Measurements from ENCODE around the gene PKHD1.

The PKHD1 gene

GRCh38 chr6:51844336-51844735, 243.1 kb downstream of the PKHD1 start:
- peak; percentile 7 for DNase-seq

DNA sequence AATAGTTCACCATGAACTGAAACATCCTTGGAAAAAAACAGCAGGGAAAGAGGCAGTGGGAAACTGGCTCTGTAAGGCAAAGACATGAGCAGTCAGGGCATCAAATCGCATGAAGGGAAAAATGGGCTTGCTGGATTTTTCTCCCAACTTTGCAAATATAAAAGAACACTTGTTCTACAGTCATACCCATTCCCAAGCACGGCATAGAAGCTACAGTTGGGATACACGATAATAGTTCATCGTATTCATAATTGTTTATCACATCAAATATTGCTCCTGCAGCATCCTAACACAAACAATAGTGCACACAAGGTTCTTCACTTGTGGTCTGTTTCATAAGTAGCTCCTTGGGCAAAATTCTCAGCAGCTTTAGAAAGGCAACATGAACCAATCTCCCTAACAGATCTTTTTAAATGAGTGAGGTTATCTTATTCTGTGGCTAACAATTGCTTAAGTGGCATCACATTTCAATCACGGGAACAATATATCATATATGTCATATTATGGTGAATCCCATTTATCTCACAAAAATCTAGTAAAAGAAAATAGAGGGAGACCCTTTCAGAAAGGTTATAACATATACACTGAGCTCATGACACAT, 243.9 kb downstream of the PKHD1 start:
- no peak for DNase-seq

- peak; percentile 13 for DNase-seq
Observed at GRCh38 chr6:51842804-51843378, 244.5 kb downstream of the PKHD1 start.

GRCh38 chr6:51842061-51842803, 245.2 kb downstream of the PKHD1 start:
- DNase-seq = no peak

DNA sequence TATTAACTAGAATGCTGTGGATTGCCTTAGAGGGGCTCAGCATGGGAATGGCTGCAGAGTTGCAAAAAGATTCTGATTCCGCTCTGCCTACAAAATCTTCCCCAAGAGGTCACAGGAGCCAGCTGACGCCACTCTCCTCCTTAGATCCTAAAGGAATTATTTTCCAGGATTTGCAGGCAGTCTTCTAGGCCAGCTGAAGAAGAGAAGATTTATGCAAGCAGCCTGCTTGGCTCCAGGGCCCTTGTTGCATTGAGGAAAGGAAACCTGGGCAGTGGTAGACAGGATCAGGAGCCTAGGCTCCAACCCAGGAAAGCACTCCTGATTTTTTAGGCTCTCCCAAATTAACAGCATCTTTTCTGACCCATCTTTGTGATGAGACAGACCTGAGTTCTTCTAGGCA, 245.8 kb downstream of the PKHD1 start:
- DNase-seq = peak; percentile 43

DNA sequence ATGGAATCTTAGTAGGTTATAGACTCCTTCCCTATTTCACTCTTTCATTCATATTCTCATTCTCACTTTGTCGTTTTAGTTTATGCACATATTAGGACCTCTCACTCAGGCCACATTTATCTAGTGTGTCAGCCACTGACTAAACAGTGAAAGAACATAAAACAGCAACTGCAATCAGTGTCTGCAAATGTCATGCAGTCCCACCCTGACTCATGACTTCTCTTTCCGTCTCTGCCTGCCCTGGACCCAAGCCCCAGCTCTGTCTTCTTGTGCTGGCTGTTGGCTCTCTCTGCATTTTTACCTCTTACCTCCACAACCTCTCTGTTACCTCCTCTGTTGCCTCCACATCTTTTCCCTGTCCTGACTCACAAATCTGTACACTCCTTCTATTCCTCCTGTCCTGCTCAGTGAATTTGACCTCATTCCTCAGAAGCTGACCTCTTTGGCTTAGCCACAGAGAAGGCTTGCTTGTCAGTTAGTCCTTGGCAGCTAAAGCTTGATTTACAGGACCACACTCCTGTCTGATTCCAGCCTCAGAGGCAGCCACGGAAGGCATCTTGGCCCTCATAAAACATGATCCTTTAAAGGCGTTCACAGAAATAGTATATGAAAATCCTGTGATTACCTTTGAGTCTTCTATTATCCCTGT, 247.6 kb downstream of the PKHD1 start:
- DNase-seq = no peak

- no peak for DNase-seq
Observed at GRCh38 chr6:51830666-51831065, 256.7 kb downstream of the PKHD1 start.

- no peak for DNase-seq
Observed at GRCh38 chr6:51827580-51827979, 259.8 kb downstream of the PKHD1 start.

DNA sequence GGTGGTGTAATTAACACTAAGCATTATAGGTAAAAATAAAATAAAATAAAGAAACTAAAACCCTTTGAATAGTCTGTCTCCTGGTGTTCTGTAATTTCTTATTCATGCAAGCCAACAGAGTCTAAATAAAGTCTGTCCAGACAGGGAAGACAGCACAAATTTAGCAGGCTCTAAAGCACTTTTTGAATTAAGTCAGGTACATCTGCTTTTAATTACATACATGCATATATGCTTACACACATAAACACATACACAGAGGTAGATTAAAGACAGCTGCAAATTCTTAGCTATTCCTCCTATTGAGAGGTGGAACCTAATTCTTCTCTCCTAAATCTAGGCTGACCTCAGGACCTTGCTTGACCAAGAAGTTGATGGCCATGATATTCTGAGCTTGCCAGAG, 262.5 kb downstream of the PKHD1 start:
- DNase-seq = no peak

GRCh38 chr6:51820555-51820954, 266.9 kb downstream of the PKHD1 start:
- DNase-seq = no peak

GRCh38 chr6:51818520-51819022, 268.8 kb downstream of the PKHD1 start:
- no peak for DNase-seq

GRCh38 chr6:51817832-51818231, 269.6 kb downstream of the PKHD1 start:
- DNase-seq = no peak

DNA sequence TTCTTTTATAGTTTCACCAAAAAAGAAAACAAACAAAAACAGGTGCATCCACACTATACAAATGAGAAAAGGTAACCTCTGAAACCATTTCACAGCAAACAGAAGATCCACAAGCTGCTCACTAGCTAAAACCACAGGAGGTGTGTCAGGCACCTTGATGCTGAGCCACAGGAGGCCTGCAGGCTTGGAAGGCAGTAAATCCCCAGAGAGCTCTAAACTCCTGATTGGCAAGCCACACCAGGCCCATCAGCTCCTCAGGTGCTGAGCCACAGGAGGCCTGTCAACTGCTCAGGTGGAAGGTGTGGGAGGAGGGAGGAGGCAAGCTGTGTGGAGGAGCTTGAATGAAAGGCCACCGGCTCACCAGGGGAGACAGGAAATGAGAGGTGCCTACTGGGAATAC, 273.0 kb downstream of the PKHD1 start:
- DNase-seq = no peak

DNA sequence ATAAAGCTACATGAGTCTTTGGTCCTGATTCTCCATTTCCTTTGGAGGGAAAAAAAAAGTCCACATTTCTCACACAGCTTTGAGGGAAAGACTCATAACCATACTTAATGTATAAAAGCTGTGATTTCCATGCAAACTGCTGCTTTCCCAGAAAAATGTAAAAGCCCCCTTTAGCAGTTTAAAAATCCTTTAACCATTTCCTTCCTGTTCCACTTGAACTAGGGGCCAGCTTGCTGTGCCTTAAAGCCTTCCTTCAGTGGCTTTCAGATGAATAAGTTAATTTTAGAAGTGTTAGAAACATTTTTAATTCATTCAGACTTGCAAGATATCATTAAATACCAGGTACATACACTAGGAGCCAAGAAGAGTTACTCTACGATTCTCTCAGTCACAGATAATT, 273.5 kb downstream of the PKHD1 start:
- DNase-seq = no peak

GRCh38 chr6:51812231-51812630, 275.2 kb downstream of the PKHD1 start:
- DNase-seq = no peak

DNA sequence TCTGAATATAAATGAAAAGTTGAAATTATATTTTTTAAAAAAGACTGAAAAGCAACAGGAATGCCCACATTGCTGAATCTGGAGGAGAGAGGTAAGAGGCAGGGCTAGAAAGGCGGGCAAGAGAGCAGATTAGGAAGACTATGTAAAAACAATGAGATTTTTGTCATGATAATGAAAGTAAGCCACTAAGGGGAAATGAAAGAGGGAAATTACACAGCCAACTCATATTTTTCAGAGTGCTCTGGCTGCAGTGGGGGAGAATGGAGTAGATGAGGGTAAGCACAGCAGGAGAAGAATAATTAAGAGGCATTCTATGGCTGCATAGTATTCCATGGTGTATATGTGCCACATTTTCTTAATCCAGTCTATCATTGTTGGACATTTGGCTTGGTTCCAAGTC, 281.9 kb downstream of the PKHD1 start:
- DNase-seq = no peak

DNA sequence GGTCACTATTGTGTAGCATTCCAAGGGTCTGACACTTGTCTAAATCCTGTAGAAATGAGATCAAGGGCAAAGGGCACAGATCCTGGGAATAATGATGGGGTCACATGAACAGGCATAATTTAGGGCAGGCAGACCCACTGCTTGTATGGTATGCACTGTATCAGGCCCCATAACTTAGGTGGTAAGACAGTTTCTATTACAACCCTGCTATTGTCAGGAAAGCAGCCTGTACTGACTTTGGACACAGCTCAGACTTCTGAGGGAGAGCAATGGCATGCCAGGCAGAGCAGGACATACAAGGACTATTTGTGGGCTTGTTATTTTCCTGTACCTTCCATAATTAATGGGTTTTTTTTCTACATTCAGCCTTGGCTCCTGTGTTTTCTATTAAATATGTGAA, 286.8 kb downstream of the PKHD1 start:
- no peak for DNase-seq

- no peak for DNase-seq
Observed at GRCh38 chr6:51793393-51793792, 294.0 kb downstream of the PKHD1 start.

- DNase-seq = no peak
Observed at GRCh38 chr6:51792273-51793030, 295.0 kb downstream of the PKHD1 start.

- no peak for DNase-seq
Observed at GRCh38 chr6:51790946-51791345, 296.5 kb downstream of the PKHD1 start.

DNA sequence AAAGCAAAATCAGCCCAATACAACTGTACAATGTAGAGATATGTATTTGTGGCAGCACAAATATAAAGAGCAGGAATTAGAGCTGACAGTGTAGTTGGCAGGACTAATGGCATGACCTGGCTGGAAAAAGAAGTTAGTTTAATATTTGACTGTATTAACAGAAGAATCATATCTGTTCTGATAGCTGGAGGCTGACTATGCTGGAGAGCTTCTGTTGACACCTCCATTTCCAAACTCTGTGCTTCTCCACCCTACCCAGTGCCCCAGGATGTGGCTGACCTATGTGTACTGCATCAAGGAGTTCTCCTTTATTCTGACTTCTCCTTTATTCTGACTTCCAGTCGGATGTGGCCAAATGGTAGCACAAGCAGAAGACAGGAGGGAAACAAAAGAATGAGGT, 299.3 kb downstream of the PKHD1 start:
- DNase-seq = no peak

GRCh38 chr6:51778666-51779065, 308.7 kb downstream of the PKHD1 start:
- no peak for DNase-seq

GRCh38 chr6:51777618-51778017, 309.8 kb downstream of the PKHD1 start:
- DNase-seq = no peak

Data from NCI-H82 (cell line).